ENCODE measurements around the gene NAV1. TPM values are rescaled to one million over a fixed set of nuclear protein-coding genes. Genes with fewer than 3 reads are reported as not detected.
"Not testable (repeated sequence)": the region's sequence is repeated elsewhere in the genome, so short reads cannot be mapped to it uniquely, and the experiment has no call there.

Gene NAV1
- total RNA-seq, 1 donor from 2014 or later = 2.2 TPM

GRCh38 chr1:201562257-201562656 is 23.3 kb downstream of the NAV1 start:
- intact Hi-C loops (cut with micrococcal nuclease) = no loop called here

- intact Hi-C loops (cut with micrococcal nuclease) = no loop called here
These were observed 23.9 kb downstream of the NAV1 start for GRCh38 chr1:201562659-201563405.

DNA sequence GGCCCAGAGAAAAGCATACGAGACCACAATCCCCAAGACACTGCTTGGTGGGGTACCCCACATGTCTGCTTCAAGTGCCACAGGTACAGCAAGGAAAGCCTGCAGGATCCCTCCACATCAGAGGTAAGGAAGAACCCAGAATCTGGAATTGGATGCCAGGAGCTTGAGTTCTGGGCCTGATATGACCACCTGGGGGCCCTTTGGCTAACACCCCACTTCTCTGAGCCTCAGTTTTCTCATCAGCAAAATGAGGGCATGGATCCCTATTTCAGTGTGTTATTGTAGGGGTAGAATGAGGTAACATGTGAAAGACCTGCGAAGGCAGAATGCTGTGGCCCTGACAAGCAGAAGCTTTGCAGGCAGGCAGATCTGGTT is 24.5 kb downstream of the NAV1 start:
- intact Hi-C loops (cut with micrococcal nuclease) = no loop called here

- intact Hi-C loops (cut with micrococcal nuclease) = no loop called here
These were observed 25.0 kb downstream of the NAV1 start for GRCh38 chr1:201563941-201564340.

GRCh38 chr1:201565024-201565730 is 26.2 kb downstream of the NAV1 start:
- intact Hi-C loops (cut with micrococcal nuclease) = no loop called here

DNA sequence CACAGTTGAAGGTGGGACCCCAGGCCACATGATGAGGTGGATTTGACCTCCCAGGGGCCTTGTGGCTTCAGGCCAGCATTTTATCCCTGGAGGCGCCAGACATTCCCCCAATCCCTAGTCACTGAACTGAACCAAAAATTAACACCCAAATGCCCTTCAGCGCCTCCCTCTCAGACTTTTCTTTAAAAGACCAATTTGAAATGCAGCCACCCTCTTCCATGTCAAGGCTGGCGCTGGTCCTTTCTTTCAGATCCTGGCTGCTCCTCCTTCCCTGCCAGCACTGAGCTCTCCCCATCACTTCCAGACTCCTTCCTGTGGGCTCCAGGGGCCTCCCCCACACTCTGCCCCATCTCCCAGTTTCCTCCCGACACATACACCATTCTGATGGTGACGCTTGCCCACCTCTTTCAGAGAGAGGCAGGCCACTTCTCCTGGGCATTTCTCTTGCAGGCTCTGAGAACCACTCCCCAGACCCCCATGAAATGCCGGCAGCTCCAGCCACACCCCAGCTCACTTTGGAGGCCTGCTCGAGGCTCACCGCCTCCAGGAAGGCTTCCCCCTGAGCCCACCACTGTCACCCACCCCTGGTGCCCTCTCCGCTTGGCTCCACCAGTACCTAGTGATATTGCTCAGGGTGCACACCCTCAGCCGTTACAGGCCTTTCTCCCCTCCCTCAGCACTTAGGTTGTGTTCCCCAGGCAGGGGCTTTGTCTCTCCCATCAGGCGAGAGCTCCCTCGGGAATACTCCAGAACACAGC is 27.0 kb downstream of the NAV1 start:
- intact Hi-C loops (cut with micrococcal nuclease) = no loop called here

DNA sequence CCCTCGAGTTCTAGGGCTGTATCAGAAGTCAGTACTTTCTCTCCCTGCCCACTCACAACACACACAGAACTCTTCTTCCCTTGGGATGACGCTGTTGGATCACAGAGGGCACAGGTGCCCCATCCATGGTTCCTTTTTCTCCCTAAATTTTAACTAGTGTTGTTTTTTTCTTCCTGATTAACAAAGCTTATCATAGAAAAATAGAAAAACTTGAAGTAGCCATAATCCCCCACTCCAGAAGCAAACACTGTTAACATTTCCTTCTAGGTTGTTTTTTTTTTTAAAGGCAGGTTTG is 27.5 kb downstream of the NAV1 start:
- intact Hi-C loops (cut with micrococcal nuclease) = no loop called here

DNA sequence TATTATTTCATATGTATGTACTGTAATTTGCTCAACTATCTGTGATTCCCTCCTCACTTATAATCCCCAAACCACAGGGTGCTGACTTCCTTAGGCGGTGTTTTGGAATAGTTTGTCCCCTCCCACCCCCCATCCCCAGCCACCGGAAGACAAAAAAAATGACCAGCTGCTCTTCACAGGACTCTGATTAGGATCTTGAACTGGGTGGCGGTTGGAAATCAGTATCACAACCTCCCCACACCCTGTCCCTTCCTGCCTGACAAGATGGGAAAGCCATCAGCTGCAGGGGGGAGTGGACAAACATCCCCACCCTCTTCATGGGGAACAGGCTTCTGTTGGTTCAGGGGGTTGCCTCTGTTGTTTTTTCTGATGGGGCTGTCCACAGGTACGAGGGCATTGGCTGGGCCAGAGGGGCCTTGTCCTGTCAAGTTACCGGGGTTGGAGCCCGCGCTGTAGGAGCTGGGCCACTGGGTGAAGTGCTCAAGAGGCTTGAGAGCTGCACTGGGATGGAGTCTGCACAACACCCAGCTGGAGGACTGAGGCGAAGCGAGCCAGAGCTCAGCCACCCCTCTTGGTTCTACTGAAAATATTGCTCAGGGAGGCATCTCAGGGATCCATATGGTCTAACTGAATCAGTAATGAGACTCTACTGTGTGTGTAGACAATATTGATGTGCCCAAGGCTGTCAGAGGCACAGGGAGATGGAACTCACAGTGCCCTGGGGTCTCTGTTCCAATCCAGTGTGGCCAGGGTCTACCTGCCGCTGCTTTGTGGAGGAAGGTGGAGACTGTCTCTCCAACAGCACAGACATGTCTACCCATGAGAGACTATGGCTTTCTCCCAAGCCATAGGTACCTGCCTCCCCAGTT is 28.2 kb downstream of the NAV1 start:
- intact Hi-C loops (cut with micrococcal nuclease) = no loop called here

DNA sequence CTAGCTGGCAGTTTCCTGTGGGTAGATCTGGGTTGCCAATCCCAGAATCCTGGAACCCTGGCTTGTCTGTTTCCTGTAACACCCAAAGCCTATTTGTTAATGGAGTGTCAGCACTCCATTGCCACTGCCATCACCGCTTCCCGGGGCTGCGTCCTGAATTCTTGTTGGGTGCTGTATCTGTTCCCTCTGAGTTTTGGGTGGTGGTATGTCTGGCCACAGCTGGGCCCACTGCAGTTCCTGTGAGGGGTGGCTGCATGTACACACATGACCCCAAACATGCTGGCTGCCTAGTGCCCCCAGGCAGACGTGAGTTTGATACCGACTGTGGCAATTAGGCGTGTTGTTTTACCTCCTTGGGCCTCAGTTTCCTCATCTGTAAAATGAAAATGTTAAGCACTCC is 29.3 kb downstream of the NAV1 start:
- intact Hi-C loops (cut with micrococcal nuclease) = no loop called here

DNA sequence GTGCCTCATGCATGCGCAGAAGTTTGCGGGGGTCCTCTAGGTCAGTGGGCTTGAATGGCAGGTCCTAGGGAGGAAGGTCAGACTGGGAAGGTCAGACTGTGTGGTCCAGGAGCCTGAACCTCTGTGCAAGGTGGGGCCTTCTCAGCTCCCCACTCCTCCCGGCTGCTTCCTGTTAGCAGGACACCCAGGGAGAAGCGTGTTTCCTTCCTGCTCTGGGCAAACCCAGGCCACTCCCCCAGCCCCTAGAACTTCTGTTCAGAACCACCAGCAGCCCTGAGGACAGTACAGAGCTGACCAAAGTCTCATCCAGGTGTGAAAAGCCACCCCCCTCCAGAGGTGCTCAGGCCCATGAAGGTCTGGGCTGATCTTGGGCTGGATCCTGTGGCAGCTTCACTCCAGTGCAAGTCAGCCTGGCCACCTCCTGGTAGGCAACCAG is 29.9 kb downstream of the NAV1 start:
- intact Hi-C loops (cut with micrococcal nuclease) = no loop called here

DNA sequence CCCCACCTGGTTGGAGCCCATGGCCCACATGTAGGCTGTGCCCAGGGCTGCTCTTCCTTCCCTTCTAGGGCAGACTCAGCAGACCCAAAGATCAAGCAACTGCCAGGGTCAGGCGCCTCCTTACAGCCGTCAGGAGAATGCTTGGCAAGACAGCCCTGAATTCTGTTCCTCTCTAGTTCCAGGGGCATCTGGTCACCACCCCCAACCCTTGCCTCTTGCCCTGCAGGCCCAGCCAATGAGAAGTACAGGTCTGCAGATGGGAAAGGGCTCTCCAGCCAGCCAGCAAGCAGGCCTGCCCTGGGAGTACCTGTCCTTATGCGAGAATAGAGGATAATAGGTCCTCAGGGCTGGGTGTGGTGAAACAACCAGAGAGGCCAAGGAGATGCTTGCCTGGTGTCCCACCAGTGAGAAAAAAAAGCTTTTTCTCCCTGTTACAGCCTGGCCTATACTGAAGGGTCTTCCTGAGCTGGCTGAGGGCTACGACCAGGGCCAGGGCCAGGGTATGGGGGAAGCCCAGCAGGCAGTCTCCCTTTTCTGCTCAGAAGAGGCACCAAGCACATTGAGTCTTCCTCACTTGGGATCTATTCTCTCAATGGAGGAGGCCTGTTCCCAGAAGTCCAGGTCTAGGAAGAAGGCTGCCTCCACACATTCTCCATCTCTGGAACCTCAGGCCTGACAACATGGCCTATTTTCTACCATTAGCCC is 31.4 kb downstream of the NAV1 start:
- intact Hi-C loops (cut with micrococcal nuclease) = no loop called here

DNA sequence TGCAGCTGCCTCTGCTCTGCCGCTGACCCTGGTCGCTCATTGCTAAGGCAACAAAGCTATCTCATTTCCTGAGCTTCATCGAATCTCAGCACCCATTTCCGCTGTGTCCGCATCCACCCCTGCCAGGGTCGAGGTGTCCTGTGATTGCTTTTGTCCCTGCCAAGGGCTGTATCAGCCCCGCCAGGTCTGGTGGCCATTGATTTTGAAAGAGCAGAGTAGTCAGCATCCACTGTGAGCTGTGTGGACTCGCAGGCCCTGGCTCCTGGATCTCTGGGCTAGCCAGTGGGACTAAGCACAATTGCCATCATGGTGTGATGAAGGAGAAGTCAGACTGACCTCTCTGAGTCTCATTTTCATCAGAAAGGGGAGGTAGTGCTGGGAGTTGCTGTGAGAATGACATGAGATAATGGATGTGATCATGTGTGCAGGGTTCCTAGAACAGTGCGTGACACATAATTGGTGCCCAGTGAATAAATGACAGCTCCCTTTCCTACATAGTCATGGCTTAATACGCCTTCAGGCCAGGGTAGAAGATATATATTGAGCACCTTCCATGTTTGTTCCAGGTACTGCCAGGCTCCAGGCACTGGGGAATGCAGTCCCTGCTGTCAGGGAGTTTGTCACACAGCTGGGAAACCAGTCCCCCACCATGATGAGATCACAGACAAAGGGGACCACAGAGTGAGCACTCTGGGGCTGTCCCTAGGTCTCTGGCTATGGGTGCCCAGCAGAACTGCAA is 32.1 kb downstream of the NAV1 start:
- intact Hi-C loops (cut with micrococcal nuclease) = no loop called here

DNA sequence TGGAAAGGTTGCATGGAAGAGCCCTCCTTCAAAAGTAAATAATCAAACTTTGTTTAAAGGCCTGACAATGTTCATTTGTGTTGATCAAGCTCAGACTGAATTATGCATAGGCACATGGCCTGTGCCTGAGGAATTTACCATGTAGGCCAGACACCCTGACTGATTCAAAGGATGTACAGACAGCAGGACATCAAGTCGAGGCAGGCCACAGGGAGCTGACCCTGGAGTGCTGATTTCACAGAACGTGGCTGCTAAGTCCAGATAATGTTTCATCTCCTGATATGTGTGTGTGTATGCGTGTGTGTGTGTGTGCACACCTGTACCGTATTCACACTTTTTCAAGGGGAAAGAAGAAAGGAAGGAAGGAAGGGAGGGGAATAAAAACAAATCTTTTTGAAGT is 34.1 kb downstream of the NAV1 start:
- intact Hi-C loops (cut with micrococcal nuclease) = no loop called here

GRCh38 chr1:201573923-201574322 is 35.0 kb downstream of the NAV1 start:
- intact Hi-C loops (cut with micrococcal nuclease) = no loop called here

GRCh38 chr1:201575912-201576311 is 37.0 kb downstream of the NAV1 start:
- intact Hi-C loops (cut with micrococcal nuclease) = no loop called here

GRCh38 chr1:201576914-201577313 is 38.0 kb downstream of the NAV1 start:
- intact Hi-C loops (cut with micrococcal nuclease) = no loop called here

- intact Hi-C loops (cut with micrococcal nuclease) = no loop called here
These were observed 39.3 kb downstream of the NAV1 start for GRCh38 chr1:201578008-201578888.

GRCh38 chr1:201581371-201581770 is 42.4 kb downstream of the NAV1 start:
- intact Hi-C loops (cut with micrococcal nuclease) = not testable (repeated sequence)
